Chondrocyte (in vitro differentiated cells): ENCODE results near the gene PSMD12. TPM values are rescaled to one million over a fixed set of nuclear protein-coding genes. Genes with fewer than 3 reads are reported as not detected.
"Not testable (repeated sequence)": the region's sequence is repeated elsewhere in the genome, so short reads cannot be mapped to it uniquely, and the experiment has no call there.

Source experiments
- DNase-seq: peaks from one replicate; pipeline ENCODE4 v3.0.0; 2021; ENCODE audit warnings: mixed read lengths, low spot score
- H3K27ac Mint-ChIP-seq: one replicate; pipeline ENCODE4 v1.8.0; 2021; ENCODE audit warnings: mild to moderate bottlenecking, moderate library complexity, mixed read lengths; ENCODE audit not compliant: unreplicated experiment
- H3K27me3 Mint-ChIP-seq: 2 replicates; pipeline ENCODE4 v1.8.0; 2021; ENCODE audit warnings: low read depth, mixed read lengths
- H3K36me3 Mint-ChIP-seq: 2 replicates; pipeline ENCODE4 v1.8.0; 2021; ENCODE audit warnings: low read depth, mixed read lengths
- H3K4me1 Mint-ChIP-seq: 2 replicates; pipeline ENCODE4 v1.8.0; 2021; ENCODE audit warnings: low read depth, mild to moderate bottlenecking, mixed read lengths
- H3K4me3 Mint-ChIP-seq: one replicate; pipeline ENCODE4 v1.8.0; 2021; ENCODE audit warnings: mild to moderate bottlenecking, moderate library complexity, mixed read lengths; ENCODE audit not compliant: unreplicated experiment
- H3K9me3 Mint-ChIP-seq: 2 replicates; pipeline ENCODE4 v1.8.0; 2021; ENCODE audit warnings: low read depth, mixed read lengths
- CTCF ChIP-seq: fragments of 200-600 bp; sonication (generic); IDR thresholded peaks from 2 replicates; pipeline ENCODE4 v1.5.0; 2021; ENCODE audit warnings: antibody characterized with exemption, mild to moderate bottlenecking, moderate library complexity
- total RNA-seq: library from RNA; stranded (reverse); gene quantifications from 3 replicates; pipeline ENCODE4 v1.2.1, GENCODE V29; 2021

PSMD12 gene
- total RNA-seq, 1 donor from 2014 or later = 44.2 TPM

DNA sequence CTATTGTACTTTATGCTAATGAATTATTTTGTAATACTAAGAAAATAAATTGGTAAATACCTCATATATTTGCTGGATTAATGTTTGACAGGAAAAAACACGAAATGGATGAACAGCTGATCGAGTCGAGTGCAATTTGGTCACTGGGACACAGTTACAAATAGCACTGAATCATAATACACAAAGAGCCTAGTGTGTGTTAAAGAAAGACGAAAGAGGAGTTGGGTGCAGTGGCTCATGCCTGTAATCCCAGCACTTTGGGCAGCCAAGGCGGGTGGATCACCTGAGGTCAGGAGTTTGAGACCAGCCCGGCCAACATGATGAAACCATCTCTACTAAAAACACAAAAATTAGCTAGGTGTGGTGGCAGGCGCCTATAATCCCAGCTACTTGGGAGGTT is 28.0 kb downstream of the PSMD12 start:
- not testable (repeated sequence) for H3K27me3 Mint-ChIP-seq, H3K9me3 Mint-ChIP-seq, H3K4me3 Mint-ChIP-seq, DNase-seq, H3K27ac Mint-ChIP-seq
- Mint-ChIP-seq H3K36me3 (peaks cover 27% of the 10 kb centered on the region), H3K4me1 (peaks cover 15% of the 10 kb centered on the region)
- TF ChIP-seq CTCF = peak; percentile 0

- Mint-ChIP-seq H3K4me3 (no peak overlapping the region), H3K4me1 (peaks cover 15% of the 10 kb centered on the region), H3K27me3 (no peaks in the 10 kb centered on the region), H3K9me3 (no peaks in the 10 kb centered on the region), H3K36me3 (peaks cover 19% of the 10 kb centered on the region), H3K27ac (no peak overlapping the region)
- DNase-seq = no peak
- no peak for TF ChIP-seq CTCF
Measured at GRCh38 chr17:67336859-67337258, 29.5 kb downstream of the PSMD12 start.

DNA sequence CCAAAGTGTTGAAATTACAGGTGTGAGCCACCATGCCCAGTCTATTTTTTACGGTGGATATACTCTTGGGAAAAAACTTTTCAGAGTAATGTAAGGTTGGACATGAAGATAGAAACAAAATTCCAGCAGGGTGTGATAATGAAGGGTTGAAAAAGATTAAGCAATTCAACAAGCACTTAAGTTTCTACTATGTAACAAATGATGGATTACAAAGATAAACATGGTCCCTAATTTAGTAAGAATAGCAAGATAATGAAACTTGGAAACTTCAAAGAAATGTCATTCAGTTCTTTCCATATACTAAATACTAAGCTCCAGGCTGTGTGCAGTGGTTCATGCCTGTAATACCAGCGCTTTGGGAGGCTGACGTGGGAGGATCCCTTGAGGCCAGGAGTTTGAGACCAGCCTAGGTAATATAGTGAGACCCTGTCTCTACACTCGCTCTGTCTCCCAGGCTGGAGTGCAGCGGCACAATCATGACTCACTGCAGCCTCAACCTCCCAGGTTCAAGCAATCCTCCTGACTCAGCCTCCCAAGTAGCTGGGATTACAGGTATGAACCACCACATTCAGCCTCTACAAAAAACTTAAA is 31.0 kb downstream of the PSMD12 start:
- Mint-ChIP-seq H3K4me1 (peaks cover 13% of the 10 kb centered on the region), H3K36me3 (peaks cover 9% of the 10 kb centered on the region), H3K9me3 (no peaks in the 10 kb centered on the region), H3K27me3 (no peaks in the 10 kb centered on the region), H3K27ac (no peak overlapping the region), H3K4me3 (no peak overlapping the region)
- no peak for DNase-seq
- TF ChIP-seq CTCF = no peak

DNA sequence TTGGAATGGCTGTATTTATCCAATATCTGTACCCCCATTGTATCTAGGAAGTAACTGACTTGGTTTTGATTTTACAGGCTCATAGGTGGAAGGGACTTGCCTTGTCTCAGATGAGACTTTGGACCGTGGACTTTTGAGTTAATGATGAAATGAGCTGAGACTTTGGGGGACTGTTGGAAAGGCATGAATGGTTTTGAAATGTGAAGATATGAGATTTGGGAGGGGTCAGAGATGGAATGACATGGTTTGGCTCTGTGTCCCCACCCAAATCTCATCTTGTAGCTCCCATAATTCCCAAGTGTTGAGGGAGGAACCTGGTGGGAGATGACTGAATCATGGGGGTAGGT is 34.2 kb downstream of the PSMD12 start:
- not testable (repeated sequence) for H3K4me1 Mint-ChIP-seq, H3K27ac Mint-ChIP-seq, H3K27me3 Mint-ChIP-seq, DNase-seq, H3K36me3 Mint-ChIP-seq, H3K4me3 Mint-ChIP-seq
- H3K9me3 Mint-ChIP-seq = peaks cover 11% of the 10 kb centered on the region

DNA sequence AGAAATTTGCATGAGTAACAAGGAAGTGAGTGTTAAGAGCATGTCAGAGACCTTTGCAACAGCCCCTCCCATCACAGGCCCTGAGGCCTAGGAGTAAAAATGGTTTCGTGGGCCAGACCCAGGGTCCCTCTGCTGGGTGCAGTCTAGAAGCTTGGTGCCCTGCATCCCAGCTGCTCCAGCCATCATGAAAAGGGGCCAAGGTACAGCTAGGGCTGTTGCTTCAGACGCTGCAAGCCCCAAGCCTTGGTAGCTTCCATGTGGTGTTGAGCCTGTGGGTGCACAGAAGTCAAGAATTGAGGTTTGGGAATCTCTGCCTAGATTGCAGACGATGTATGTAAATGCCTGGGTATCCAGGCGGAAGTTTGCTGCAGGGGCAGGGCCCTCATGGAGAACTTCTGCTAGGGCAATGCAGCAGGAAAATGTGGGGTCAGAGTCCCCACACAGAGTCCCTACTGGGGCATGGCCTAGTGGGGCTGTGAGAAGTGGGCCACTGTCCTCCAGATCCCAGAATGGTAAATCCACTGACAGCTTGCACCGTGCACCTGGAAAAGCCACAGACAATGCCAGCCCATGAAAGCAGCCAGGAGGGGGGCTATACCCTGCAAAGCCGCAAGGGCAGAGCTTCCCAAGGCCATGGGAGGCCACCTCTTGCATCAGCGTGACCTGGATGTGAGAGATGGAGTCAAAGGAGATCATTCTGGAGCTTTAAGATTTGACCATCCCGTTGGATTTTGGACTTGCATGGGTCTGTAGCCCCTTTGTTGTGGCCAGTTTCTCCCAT is 34.8 kb downstream of the PSMD12 start:
- not testable (repeated sequence) for DNase-seq, H3K4me3 Mint-ChIP-seq, H3K36me3 Mint-ChIP-seq, H3K27me3 Mint-ChIP-seq, H3K27ac Mint-ChIP-seq, H3K4me1 Mint-ChIP-seq
- H3K9me3 Mint-ChIP-seq = peaks cover 11% of the 10 kb centered on the region

- H3K27ac Mint-ChIP-seq = no peak overlapping the region
- DNase-seq = no peak
- H3K9me3 Mint-ChIP-seq = peaks cover 11% of the 10 kb centered on the region
- no peaks in the 10 kb centered on the region for H3K4me1 Mint-ChIP-seq
- no peak overlapping the region for H3K4me3 Mint-ChIP-seq
- TF ChIP-seq CTCF = no peak
- H3K27me3 Mint-ChIP-seq = no peaks in the 10 kb centered on the region
- peaks cover 3% of the 10 kb centered on the region for H3K36me3 Mint-ChIP-seq
Measured at GRCh38 chr17:67328026-67328425, 38.4 kb downstream of the PSMD12 start.

- not testable (repeated sequence) for H3K27ac Mint-ChIP-seq, H3K4me1 Mint-ChIP-seq, H3K27me3 Mint-ChIP-seq, DNase-seq, H3K36me3 Mint-ChIP-seq, H3K4me3 Mint-ChIP-seq
- H3K9me3 Mint-ChIP-seq = peaks cover 11% of the 10 kb centered on the region
Measured at GRCh38 chr17:67326959-67327745, 39.2 kb downstream of the PSMD12 start.
